Endothelial cell of umbilical vein (primary cell): Measurements from ENCODE around the gene SAMD9L. TPM values are rescaled to one million over a fixed set of nuclear protein-coding genes. Genes with fewer than 3 reads are reported as not detected.

ENCODE experiments used
- BruUV-seq: library from RNA; stranded (reverse); fragments of 400-500 nt; replicated peaks from 2 replicates; lab custom pipeline; 2021; lab: Mats Ljungman, UMichigan
- CTCF ChIA-PET: fragments of 300-600, 350-600 bp; sonication (Branson Sonifier 250); formaldehyde crosslinking; loops from one replicate; lab custom pipeline; 2021; ENCODE audit warnings: antibody characterized with exemption, inconsistent platforms; lab: Charles Lee
- POLR2A ChIA-PET: fragments of 300-600, 350-600 bp; sonication (Branson Sonifier 250); formaldehyde crosslinking; loops from one replicate; lab custom pipeline; 2021; ENCODE audit warnings: antibody characterized with exemption, inconsistent platforms; lab: Charles Lee
- DNase-seq: peaks from one replicate; pipeline ENCODE4 v3.0.0-alpha.2; 2011; ENCODE audit warnings: low read depth, low spot score
- FAIRE-seq: peaks from 2 replicates; lab custom pipeline; 2011; peaks lifted over from hg19 to GRCh38; lab: Jason Lieb, UNC
- H2AFZ ChIP-seq: 2 replicates; pipeline ENCODE4 v1.6.0; 2012; ENCODE audit warnings: low read depth, low read length, control low read depth, inconsistent platforms
- H3K27ac ChIP-seq: 2 replicates; pipeline ENCODE4 v1.5.1; 2011; ENCODE audit warnings: low read depth, mild to moderate bottlenecking, control low read depth, low read length, moderate library complexity; ENCODE audit not compliant: insufficient read depth
- H3K27me3 ChIP-seq, 2 experiments: 2 replicates each; pipeline versions ENCODE4 v1.6.0 to v1.6.1; 2011; ENCODE audit warnings: low read length in 2 of 2, mixed read lengths in 1 of 2; ENCODE audit not compliant: control insufficient read depth in 2 of 2, insufficient read depth in 2 of 2
- H3K36me3 ChIP-seq, 2 experiments: 2 replicates in 1 of 2; 3 replicates in 1 of 2; pipeline ENCODE4 v1.5.1; 2011; ENCODE audit warnings: low read length in 2 of 2, mild to moderate bottlenecking in 1 of 2, moderate library complexity in 1 of 2; ENCODE audit not compliant: control insufficient read depth in 2 of 2, insufficient read depth in 2 of 2; ENCODE audit errors: extremely low read depth in 1 of 2
- H3K4me1 ChIP-seq: 3 replicates; pipeline ENCODE4 v1.5.1; 2011; ENCODE audit warnings: mild to moderate bottlenecking, low read length; ENCODE audit not compliant: control insufficient read depth, insufficient read depth; ENCODE audit errors: extremely low read depth
- H3K4me2 ChIP-seq: 2 replicates; pipeline ENCODE4 v1.6.1; 2011; ENCODE audit warnings: low read length, control low read depth, mixed read lengths; ENCODE audit not compliant: insufficient read depth
- H3K4me3 ChIP-seq, 3 experiments: fragments of 200-600 bp in 1 of 3; sonication (generic), shearing (Covaris generic) in 1 of 3; replicated peaks in 1 of 3; 2 replicates each; pipeline ENCODE4 v1.5.1; 2011 to 2016; ENCODE audit warnings: control low read depth in 3 of 3, low read length in 3 of 3, mild to moderate bottlenecking in 2 of 3, inconsistent platforms in 1 of 3, low read depth in 1 of 3, moderate library complexity in 1 of 3; ENCODE audit not compliant: insufficient read depth in 1 of 3
- H3K79me2 ChIP-seq: 2 replicates; pipeline ENCODE4 v1.6.0; 2012; ENCODE audit warnings: low read length, inconsistent platforms; ENCODE audit not compliant: control insufficient read depth, insufficient read depth
- H3K9ac ChIP-seq: replicated peaks from 2 replicates; pipeline ENCODE3; 2011; ENCODE audit warnings: low read length, control low read depth; ENCODE audit not compliant: insufficient read depth; ENCODE audit errors: extremely low read depth
- H3K9me1 ChIP-seq: replicated peaks from 3 replicates; pipeline ENCODE4 v1.6.0; 2011; ENCODE audit warnings: mild to moderate bottlenecking, low read length; ENCODE audit not compliant: control insufficient read depth, insufficient read depth; ENCODE audit errors: extremely low read depth
- H3K9me3 ChIP-seq: replicated peaks from 2 replicates; pipeline ENCODE4 v1.5.1; 2012; ENCODE audit warnings: low read length, inconsistent platforms; ENCODE audit not compliant: control insufficient read depth, insufficient read depth
- H4K20me1 ChIP-seq: replicated peaks from 2 replicates; pipeline ENCODE3; 2011; ENCODE audit warnings: mild to moderate bottlenecking, low read length; ENCODE audit not compliant: control insufficient read depth, insufficient read depth; ENCODE audit errors: extremely low read depth
- CTCF ChIP-seq, 2 donors: IDR thresholded peaks; 1 replicate in 1 of 2; 2 replicates in 1 of 2; pipeline ENCODE4 v1.5.1; 2011; ENCODE audit warnings: low read length in 2 of 2, mild to moderate bottlenecking in 2 of 2, moderate library complexity in 2 of 2, control low read depth in 1 of 2, inconsistent platforms in 1 of 2, low read depth in 1 of 2; ENCODE audit not compliant: insufficient read depth in 1 of 2; ENCODE audit errors: extremely low read depth in 1 of 2
- EZH2 ChIP-seq: IDR thresholded peaks from 2 replicates; pipeline ENCODE4 v1.6.1; 2012; ENCODE audit warnings: borderline replicate concordance, low read depth, mild to moderate bottlenecking, moderate library complexity, low read length, inconsistent platforms; ENCODE audit not compliant: severe bottlenecking
- FOS ChIP-seq: IDR thresholded peaks from 2 replicates; pipeline ENCODE4 v1.6.1; 2011; ENCODE audit warnings: mild to moderate bottlenecking, low read length, moderate library complexity, borderline replicate concordance; ENCODE audit not compliant: insufficient read depth
- GATA2 ChIP-seq: IDR thresholded peaks from 2 replicates; pipeline ENCODE4 v1.7.0; 2011; ENCODE audit warnings: low read depth, mild to moderate bottlenecking, moderate library complexity, mixed read lengths, low read length; ENCODE audit not compliant: insufficient read length, insufficient read depth
- JUN ChIP-seq: IDR thresholded peaks from 2 replicates; pipeline ENCODE4 v1.6.1; 2011; ENCODE audit warnings: borderline replicate concordance, low read depth; ENCODE audit not compliant: insufficient read length, insufficient read depth
- MAX ChIP-seq: IDR thresholded peaks from 2 replicates; pipeline ENCODE4 v1.6.1; 2011; ENCODE audit not compliant: insufficient read depth, insufficient read length
- MYC ChIP-seq: IDR thresholded peaks from one replicate; pipeline ENCODE4 v1.6.1; 2011; ENCODE audit warnings: mild to moderate bottlenecking, low read depth, low read length
- POLR2A ChIP-seq: IDR thresholded peaks from 2 replicates; pipeline ENCODE4 v1.6.1; 2012; ENCODE audit warnings: low read depth, mild to moderate bottlenecking, control low read depth, low read length
- POLR2AphosphoS5 ChIP-seq: IDR thresholded peaks from 2 replicates; pipeline ENCODE4 v1.6.1; 2012; ENCODE audit warnings: low read depth, mild to moderate bottlenecking, control low read depth, low read length, moderate library complexity; ENCODE audit not compliant: insufficient read depth
- dilution Hi-C: fragments of 300-500 bp; cut with MboI; formaldehyde crosslinking; loops from one replicate; pipeline ENCODE4 v1.15.0; 2019; ENCODE audit warnings: low sequenced_read_pairs; ENCODE audit not compliant: extremely low pct_ligation_motif_present
- intact Hi-C: fragments of 100-400 bp; cut with micrococcal nuclease; formaldehyde crosslinking; loops from one replicate; pipeline ENCODE4 v1.10.0; 2022
- polyA plus RNA-seq, 4 experiments: library from polyadenylated mRNA; depleted of rRNA in 3 of 4; stranded (reverse) in 3 of 4; unstranded in 1 of 4; fragments of >200 nt; gene quantifications; 2 replicates each; pipeline versions ENCODE4 v1.2.1 to v1.2.3, GENCODE V29; 2011 to 2012; ENCODE audit warnings: missing spikeins in 1 of 4
- total RNA-seq: library from RNA; stranded (reverse); gene quantifications from 2 replicates; pipeline ENCODE4 v1.2.3, GENCODE V29; 2021

SAMD9L gene
- total and polyA plus RNA-seq, 2 donors (not counting 3 experiments of a cell fraction or from before 2014, with no cell fraction given): 2.7 to 14.9 TPM

- Histone ChIP-seq H3K9ac (no peak overlapping the region), H3K79me2 (no peaks in the 10 kb centered on the region), H3K4me3 (no peak overlapping the region), H2AFZ (peak overlapping the region; percentile 31), H4K20me1 (no peaks in the 10 kb centered on the region), H3K9me3 (no peaks in the 10 kb centered on the region), H3K27me3 (no peaks in the 10 kb centered on the region), H3K4me2 (no peak overlapping the region), H3K9me1 (no peaks in the 10 kb centered on the region), H3K27ac (no peak overlapping the region), H3K36me3 (no peaks in the 10 kb centered on the region), H3K4me1 (peaks cover 10% of the 10 kb centered on the region)
- no peak for TF ChIP-seq POLR2AphosphoS5
- TF ChIP-seq POLR2A: no peak
- TF ChIP-seq EZH2: no peak
- no peak for TF ChIP-seq JUN
- no peak for TF ChIP-seq MYC
- TF ChIP-seq GATA2: no peak
- TF ChIP-seq MAX: no peak
- no peak for TF ChIP-seq FOS
- TF ChIP-seq CTCF (IDR thresholded peaks at IDR 0.05; ENCODE audit: extremely low read depth in 1 of 2, insufficient read depth in 1 of 2, low read depth in 1 of 2, low read length in 2 of 2): no peak
- DNase-seq: no peak
- dilution Hi-C loops: no loop called here
- POLR2A ChIA-PET: no interaction called here
- CTCF ChIA-PET: interaction anchor here (1.4 kb wide), 1 partner anchor 14 kb away, joined by 4 read pairs; no protein-coding TSS in a partner anchor
- no peak for FAIRE-seq
- no TSS peak for BruUV-seq
- intact Hi-C loops: no loop called here
Measured at GRCh38 chr7:93119191-93119905, 28.8 kb downstream of the SAMD9L start.
